DMS53 (cell line): ENCODE measurements around the gene RNF126.
"Not testable (repeated sequence)": the region's sequence is repeated elsewhere in the genome, so short reads cannot be mapped to it uniquely, and the experiment has no call there.

Experiments used
- DNase-seq: peaks from one replicate; lab custom pipeline; 2025; lab: John Stamatoyannopoulos, UW

RNF126 gene

GRCh38 chr19:685454-685931 is 22.5 kb upstream of the RNF126 start:
- DNase-seq: no peak

- DNase-seq: peak; percentile 24
Observed at GRCh38 chr19:682678-683320, 19.8 kb upstream of the RNF126 start.

DNA sequence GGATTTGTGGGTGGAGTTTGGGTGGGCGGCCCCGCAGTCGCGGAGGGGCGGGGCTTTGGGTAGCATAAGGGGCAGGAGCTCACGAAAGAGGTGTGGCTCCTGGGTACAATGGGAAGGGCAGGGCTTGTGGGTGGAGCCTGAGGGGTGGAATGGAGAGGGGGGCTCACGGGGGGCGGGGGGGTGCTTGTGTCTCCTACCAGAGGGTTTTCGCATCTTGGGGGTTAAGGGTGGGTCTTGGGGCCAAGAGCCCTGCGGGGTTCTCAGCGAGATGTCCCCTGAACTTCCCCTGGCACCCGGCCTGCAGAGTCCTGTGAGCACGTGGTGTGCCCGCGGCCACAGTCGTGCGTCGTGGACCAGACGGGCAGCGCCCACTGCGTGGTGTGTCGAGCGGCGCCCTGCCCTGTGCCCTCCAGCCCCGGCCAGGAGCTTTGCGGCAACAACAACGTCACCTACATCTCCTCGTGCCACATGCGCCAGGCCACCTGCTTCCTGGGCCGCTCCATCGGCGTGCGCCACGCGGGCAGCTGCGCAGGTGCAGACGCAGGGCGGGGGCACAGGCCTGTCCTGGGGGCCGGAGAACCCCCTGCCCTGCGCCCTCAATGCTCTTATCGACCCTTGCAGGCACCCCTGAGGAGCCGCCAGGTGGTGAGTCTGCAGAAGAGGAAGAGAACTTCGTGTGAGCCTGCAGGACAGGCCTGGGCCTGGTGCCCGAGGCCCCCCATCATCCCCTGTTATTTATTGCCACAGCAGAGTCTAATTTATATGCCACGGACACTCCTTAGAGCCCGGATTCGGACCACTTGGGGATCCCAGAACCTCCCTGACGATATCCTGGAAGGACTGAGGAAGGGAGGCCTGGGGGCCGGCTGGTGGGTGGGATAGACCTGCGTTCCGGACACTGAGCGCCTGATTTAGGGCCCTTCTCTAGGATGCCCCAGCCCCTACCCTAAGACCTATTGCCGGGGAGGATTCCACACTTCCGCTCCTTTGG is 18.3 kb upstream of the RNF126 start:
- DNase-seq: no peak

DNA sequence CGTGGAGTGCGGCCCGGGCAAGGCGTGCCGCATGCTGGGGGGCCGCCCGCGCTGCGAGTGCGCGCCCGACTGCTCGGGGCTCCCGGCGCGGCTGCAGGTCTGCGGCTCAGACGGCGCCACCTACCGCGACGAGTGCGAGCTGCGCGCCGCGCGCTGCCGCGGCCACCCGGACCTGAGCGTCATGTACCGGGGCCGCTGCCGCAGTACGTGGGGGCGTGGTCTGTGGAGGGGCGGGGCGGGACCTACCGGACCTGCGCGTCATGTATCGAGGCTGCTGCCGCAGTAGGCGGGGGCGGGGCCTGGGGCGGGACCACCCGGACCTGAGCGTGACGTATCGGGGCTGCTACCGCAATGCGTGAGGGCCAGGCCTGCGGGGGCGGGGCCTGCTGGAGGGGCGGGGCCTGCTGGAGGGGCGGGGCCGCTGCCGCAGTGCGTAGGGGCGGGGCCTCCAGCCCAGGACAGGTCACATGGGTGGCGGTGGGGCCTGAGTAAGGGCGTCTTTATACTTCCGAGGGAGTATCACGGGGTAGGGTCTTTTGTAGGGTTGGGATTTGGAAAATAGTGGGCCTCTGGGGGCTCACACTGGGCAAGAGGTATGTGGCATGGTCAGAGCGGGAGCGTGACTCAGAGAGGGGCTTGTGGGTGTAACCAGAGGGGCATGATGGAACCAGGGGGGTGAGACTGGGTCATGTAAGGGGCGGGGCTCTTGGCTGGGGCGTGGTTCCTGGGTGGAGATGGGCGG is 17.4 kb upstream of the RNF126 start:
- peak; percentile 96 for DNase-seq

DNA sequence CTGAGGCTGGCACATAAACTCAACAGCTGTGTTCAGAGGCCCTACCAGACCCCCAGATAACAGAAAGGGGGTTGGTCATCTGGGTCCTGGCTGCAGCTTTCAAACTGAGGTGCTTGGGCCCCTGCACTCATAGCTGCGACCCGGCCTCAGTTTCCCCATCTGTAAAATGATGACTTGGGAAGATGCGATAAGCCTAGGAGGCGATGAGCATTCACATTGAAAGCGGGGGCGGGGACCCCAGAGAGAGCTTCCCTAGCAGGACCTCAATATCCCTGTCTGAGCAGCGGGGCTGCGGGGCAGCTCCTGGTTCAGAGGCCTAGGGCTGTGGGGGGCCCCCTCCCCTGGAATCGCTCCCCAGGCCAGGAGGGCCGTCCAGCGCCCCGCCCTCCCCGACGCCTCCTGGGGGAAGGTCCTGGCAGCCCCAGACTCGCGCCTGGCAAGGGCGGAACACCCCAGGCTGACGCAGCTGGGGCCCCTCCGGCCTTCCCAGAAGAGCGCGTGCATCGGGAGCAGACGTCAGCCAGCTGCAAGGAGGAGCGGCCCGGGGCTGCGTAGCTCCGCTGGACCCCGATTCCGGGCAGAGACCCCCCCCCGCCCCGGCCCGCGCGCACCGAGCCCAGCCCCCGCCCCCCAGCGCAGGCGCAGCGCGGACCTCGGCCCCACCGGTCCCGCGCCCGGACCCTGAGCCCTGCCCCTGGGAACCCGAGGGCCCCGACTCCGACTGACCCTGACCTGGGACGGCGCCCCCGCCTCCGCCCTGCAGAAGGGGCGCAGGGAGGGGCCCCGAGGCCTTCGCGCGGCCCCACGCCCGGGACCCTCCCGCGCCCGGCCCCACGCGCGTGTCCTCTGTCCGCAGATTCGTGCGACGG is 16.6 kb upstream of the RNF126 start:
- DNase-seq: peak; percentile 65

DNA sequence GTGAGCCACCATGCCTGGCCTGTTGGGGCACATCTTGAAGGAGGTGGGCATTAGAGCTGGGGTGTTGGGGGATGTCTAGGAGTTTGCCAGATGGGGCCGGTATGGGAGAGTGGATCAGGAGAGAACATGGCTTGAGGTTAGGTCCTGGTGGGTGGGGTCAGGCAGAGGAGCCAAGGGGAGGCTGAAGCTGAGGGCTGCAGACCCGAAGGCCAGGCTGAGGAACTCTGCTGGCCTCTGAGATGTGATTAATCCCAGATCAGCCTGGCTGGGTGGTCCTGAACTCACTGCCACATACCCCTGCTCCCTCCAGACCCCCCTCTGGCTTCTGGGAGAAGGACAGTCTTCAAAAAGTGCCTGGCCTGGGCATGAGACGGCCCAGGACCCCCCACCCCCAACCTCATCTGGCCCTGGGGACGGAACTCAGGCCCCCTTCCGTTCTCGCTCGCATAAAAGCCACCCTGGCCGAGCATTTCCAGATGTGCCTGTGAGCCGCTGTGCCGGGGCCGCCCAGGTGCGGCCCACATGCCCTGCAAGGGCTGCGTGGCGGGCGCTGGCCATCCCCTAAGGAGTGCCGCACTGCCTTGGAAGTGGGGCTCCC is 15.9 kb upstream of the RNF126 start:
- no peak for DNase-seq

DNA sequence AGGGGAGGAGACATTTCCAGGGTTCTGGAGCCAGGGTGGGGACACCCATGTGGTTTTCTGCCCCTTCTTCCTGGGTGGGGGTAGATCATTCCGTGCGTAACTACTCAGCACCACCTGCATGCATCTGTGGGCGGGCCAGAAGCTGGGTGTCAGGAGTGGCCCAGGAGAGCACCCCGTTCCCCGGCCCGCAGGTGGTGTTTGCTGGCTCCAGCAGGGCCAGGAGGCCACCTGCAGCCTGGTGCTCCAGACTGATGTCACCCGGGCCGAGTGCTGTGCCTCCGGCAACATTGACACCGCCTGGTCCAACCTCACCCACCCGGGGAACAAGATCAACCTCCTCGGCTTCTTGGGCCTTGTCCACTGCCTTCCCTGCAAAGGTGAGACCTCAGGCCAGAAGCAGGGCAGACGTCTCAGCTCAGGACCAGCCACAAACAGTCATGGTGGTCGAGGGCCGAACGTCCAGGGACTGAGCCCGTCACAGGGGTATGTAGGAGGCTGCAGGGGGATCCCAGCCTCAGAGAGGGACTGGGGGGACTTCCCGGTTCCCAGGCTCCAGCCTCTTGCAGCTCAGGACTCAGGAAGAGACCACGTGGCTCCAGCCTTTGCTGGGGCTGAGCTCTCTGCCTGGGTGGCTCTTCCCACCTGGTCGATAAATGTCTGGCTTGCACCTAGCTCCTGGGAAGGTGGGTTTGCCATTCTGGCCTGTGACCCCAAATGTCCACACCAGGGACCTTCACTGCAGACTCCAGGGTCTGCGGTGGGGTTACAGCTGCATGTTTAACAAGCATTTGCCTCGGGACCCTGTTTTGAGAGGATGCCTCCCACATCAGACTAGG is 14.8 kb upstream of the RNF126 start:
- DNase-seq: peak; percentile 76

DNA sequence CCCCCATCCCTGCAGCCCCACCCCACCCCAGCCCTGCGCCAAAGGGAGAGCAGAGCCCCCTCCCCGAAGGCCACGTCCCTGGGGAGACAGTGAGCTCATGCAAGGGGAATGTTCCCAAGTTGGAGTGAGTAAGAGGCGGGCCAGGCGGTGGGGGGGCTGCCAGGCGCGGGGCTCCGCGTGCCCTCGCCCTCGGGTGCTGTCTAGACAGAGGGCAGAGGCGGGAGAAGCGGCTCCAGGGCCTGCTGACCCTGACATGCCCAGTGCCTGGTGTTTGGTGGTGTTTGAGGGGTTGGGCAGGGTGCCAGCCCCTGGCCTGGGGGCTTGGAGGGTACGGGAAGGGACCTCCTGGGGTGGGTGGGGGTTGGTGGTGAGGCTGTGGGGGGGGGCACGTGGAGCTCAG is 14.2 kb upstream of the RNF126 start:
- DNase-seq: peak; percentile 38

GRCh38 chr19:676339-677105 is 13.5 kb upstream of the RNF126 start, which contains the start of gene FSTL3:
TSS of gene FSTL3 (plus strand) at chr19:676392. CDS start at chr19:676424, 32 bp downstream.
- DNase-seq: no peak

GRCh38 chr19:676007-676338 is 13.0 kb upstream of the RNF126 start:
- DNase-seq: no peak

- no peak for DNase-seq
Observed at GRCh38 chr19:674282-675151, 11.5 kb upstream of the RNF126 start.

DNA sequence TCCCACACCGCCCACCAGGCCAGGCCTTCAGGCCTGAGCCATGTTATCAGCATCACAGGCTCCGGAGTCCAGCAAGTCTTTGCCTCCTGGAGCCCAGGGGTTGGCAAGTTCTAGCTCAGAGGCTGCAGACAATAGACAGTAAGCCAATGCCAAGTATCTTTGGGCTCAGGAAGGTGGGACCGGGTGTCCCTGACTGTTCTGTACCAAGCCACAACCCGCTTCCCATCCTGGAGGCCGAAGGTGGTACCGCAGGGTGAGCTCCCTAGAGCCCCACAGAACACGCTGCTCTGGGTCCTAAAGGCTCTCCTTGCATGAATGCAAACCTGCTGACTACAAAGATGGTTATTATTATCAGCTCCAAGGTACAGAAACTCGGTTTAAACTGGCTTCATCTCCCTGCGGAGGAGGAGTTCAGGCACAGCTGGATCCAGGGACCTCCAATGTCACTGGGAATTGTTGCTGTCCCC is 7.6 kb upstream of the RNF126 start:
- DNase-seq: no peak

DNA sequence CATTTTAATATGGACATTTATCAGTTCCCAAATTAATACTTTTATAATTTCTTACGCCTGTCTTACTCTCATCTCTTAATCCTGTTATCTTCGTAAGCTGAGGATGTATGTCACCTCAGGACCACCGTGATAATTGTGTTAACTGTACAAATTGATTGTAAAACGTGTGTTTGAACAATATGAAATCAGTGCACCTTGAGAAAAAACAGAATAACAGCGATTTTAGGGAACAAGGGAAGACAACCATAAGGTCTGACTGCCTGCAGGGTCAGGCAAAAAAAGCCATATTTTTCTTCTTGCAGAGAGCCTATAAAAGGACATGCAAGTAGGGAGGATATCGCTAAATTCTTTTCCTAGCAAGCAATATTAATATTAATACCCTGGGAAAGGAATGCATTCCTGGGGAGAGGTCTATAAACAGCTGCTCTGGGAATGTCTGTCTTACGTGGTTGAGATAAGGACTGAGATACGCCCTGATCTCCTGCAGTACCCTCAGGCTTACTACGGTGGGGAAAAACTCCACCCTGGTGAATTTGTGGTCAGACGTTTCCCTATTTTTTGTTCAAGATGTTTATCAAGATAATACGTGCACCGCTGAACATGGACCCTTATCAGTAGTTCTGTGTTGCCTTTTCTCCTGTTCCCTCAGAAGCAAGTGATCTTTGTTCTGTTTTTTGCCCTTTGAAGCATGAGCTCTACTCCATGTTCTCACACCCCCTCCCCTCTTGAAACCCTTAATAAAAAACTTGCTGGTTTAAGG is 5.8 kb upstream of the RNF126 start:
- not testable (repeated sequence) for DNase-seq

- not testable (repeated sequence) for DNase-seq
Observed at GRCh38 chr19:666985-667573, 4.1 kb upstream of the RNF126 start.

DNA sequence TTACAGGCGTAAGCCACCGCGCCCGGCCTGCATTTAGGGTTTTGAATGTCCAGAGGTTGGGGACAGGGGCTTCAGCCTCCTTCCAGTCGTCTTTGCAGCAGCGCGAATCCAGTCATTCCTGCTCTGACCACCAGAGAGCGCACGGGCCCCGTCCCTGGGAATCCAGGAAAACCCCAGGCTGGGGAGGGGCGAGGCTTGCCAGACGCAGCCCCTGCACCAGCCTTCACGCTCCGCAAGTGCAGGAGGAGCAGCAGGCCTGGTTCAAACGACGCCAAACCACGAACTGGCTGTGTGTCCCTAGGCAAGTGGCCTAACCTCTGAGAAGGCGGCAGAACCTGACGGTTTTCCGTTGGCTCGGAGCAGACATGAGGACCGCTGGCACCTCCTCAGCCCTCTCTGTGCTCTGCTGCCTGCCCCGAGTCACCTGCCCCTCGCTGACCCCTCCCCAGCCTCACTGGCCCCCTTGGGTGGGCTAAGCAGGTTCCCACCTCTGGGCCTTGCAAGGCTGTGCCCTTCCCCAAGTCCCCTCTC is 2.0 kb upstream of the RNF126 start:
- peak; percentile 83 for DNase-seq

GRCh38 chr19:663682-664117 is 686 bp upstream of the RNF126 start:
- no peak for DNase-seq
